HepG2 (cell line): ENCODE measurements around the gene JPH2. TPM values are rescaled to one million over a fixed set of nuclear protein-coding genes. Genes with fewer than 3 reads are reported as not detected.

Experiments
- ATF1 ChIP-seq: IDR thresholded peaks from 2 replicates; pipeline ENCODE4 v1.6.1; 2016; ENCODE audit warnings: mild to moderate bottlenecking, control low read depth
- ATF7 ChIP-seq, 2 experiments: fragments of 450-650 bp in 1 of 2; sonication (generic) in 1 of 2; formaldehyde crosslinking in 1 of 2; IDR thresholded peaks; 2 replicates each; pipeline versions ENCODE4 v1.4.0 to v1.6.1; 2016 to 2020; ENCODE audit warnings: antibody characterized with exemption in 1 of 2, mild to moderate bottlenecking in 1 of 2, missing genetic modification reagents in 1 of 2
- CBX2 ChIP-seq, 2 experiments: fragments of 200-600 bp in 1 of 2; sonication (generic); formaldehyde crosslinking in 1 of 2; IDR thresholded peaks; 2 replicates each; pipeline versions ENCODE4 v1.7.0 to v1.8.1; 2018 to 2022; ENCODE audit warnings: low read depth in 2 of 2, low read length in 1 of 2, mild to moderate bottlenecking in 1 of 2, missing genetic modification reagents in 1 of 2
- ESRRA ChIP-seq: sonication (generic); formaldehyde crosslinking; IDR thresholded peaks from 2 replicates; pipeline ENCODE4 v1.5.1; 2020; ENCODE audit warnings: mild to moderate bottlenecking, low read depth, missing genetic modification reagents
- GRHL1 ChIP-seq: sonication (generic); formaldehyde crosslinking; conservative IDR thresholded peaks from 2 replicates; pipeline ENCODE4 v1.8.0; 2022; ENCODE audit warnings: missing genetic modification reagents
- GTF2F1 ChIP-seq: fragments of 150-350 bp; IDR thresholded peaks from 2 replicates; pipeline ENCODE4 v1.6.1; 2014; ENCODE audit warnings: low read length
- HIVEP1 ChIP-seq: sonication (generic); formaldehyde crosslinking; IDR thresholded peaks from 2 replicates; pipeline ENCODE4 v1.4.0; 2020; ENCODE audit warnings: mild to moderate bottlenecking, missing genetic modification reagents
- HMG20B ChIP-seq: conservative IDR thresholded peaks from 2 replicates; pipeline ENCODE4 v1.6.1; 2016; ENCODE audit warnings: missing genetic modification reagents, missing compliant biosample characterization
- ISL2 ChIP-seq: sonication (generic); formaldehyde crosslinking; IDR thresholded peaks from 2 replicates; pipeline ENCODE4 v1.5.0; 2020; ENCODE audit warnings: missing genetic modification reagents
- MTA3 ChIP-seq: sonication (generic); formaldehyde crosslinking; IDR thresholded peaks from 2 replicates; pipeline ENCODE4 v1.4.0; 2020; ENCODE audit warnings: missing genetic modification reagents
- NFE2 ChIP-seq: sonication (generic); formaldehyde crosslinking; IDR thresholded peaks from 2 replicates; pipeline ENCODE4 v1.4.0; 2020; ENCODE audit warnings: missing genetic modification reagents
- PHF8 ChIP-seq: sonication (generic); formaldehyde crosslinking; IDR thresholded peaks from 2 replicates; pipeline ENCODE4 v1.5.0; 2020; ENCODE audit warnings: missing genetic modification reagents
- TIGD3 ChIP-seq: sonication (generic); formaldehyde crosslinking; IDR thresholded peaks from 2 replicates; pipeline ENCODE4 v1.5.1; 2020; ENCODE audit warnings: mild to moderate bottlenecking, missing genetic modification reagents, borderline replicate concordance
- ZNF101 ChIP-seq: sonication (generic); formaldehyde crosslinking; IDR thresholded peaks from 2 replicates; pipeline ENCODE4 v1.4.0; 2020; ENCODE audit warnings: mild to moderate bottlenecking, low read depth, missing genetic modification reagents, borderline replicate concordance
- ZNF451 ChIP-seq: sonication (generic); formaldehyde crosslinking; IDR thresholded peaks from 2 replicates; pipeline ENCODE4 v1.5.0; 2020; ENCODE audit warnings: mild to moderate bottlenecking, missing genetic modification reagents
- ZNF644 ChIP-seq: IDR thresholded peaks from 2 replicates; pipeline ENCODE4 v1.6.1; 2016; ENCODE audit warnings: low read depth
- ZNF775 ChIP-seq: sonication (generic); formaldehyde crosslinking; IDR thresholded peaks from 2 replicates; pipeline ENCODE4 v1.4.0; 2020; ENCODE audit warnings: missing genetic modification reagents, mild to moderate bottlenecking, moderate library complexity, borderline replicate concordance
- polyA plus RNA-seq, 8 experiments: library from polyadenylated mRNA; depleted of rRNA in 3 of 8; stranded (reverse) in 7 of 8; unstranded in 1 of 8; fragments of >200 nt; fragmentation: Illumina TruSeq in 4 of 8; extraction: Trizol in 4 of 8; gene quantifications; 2 replicates each; pipeline versions ENCODE4 v1.2.1 to v1.2.3, GENCODE V29; 2011 to 2016; ENCODE audit warnings: low read depth in 4 of 8, missing spikeins in 1 of 8, mixed read lengths in 1 of 8; ENCODE audit not compliant: insufficient read depth in 1 of 8
- total RNA-seq, 5 experiments: library from RNA; depleted of rRNA; stranded (reverse); fragments of >200 nt; fragmentation: Illumina TruSeq; extraction: Trizol; gene quantifications; 2 replicates each; pipeline ENCODE4 v1.2.3, GENCODE V29; 2016; ENCODE audit warnings: low read depth in 1 of 5
- TF ChIP-seq, protein P1 (sequence below): sonication (generic); formaldehyde crosslinking; IDR thresholded peaks from 2 replicates; pipeline ENCODE4 v1.5.1; 2020; ENCODE audit warnings: missing genetic modification reagents, mild to moderate bottlenecking, borderline replicate concordance
- TF ChIP-seq, protein P2 (sequence below): IDR thresholded peaks from 2 replicates; pipeline ENCODE4 v1.6.1; 2016; ENCODE audit warnings: mild to moderate bottlenecking

JPH2 gene
- total and polyA plus RNA-seq, 2 of the 13 experiments (the other 11 are each of a cell fraction or from before 2014, with no cell fraction given): 0.42 TPM; not detected in 1

GRCh38 chr20:44208770-44209169 lies 21.8 kb upstream of the JPH2 start (continued):
- TF ChIP-seq ZNF101 (CRISPR knock-in tag) (no peak), ZNF644 (CRISPR knock-in tag) (0 out of 2 replicates have a peak, but pooled peaks have one; percentile 15), HMG20B (CRISPR knock-in tag) (no peak), ISL2 (CRISPR knock-in tag) (no peak), ESRRA (0 out of 2 replicates have a peak, but pooled peaks have one; percentile 4), GRHL1 (no peak), ZNF775 (CRISPR knock-in tag) (no peak), GTF2F1 (no peak), PHF8 (no peak), HIVEP1 (CRISPR knock-in tag) (no peak), ZNF451 (CRISPR knock-in tag) (no peak), ATF1 (CRISPR knock-in tag) (no peak), CBX2 (IDR thresholded peaks at IDR 0.05; ENCODE audit: low read depth, low read length) (no peak), CBX2 (CRISPR knock-in tag; IDR thresholded peaks at IDR 0.05; ENCODE audit: low read depth) (no peak), ATF7 (IDR thresholded peaks at IDR 0.05) (no peak), ATF7 (CRISPR knock-in tag; IDR thresholded peaks at IDR 0.05) (no peak), NFE2 (CRISPR knock-in tag) (no peak), MTA3 (no peak), TIGD3 (no peak)
- TF ChIP-seq, protein P1, sequence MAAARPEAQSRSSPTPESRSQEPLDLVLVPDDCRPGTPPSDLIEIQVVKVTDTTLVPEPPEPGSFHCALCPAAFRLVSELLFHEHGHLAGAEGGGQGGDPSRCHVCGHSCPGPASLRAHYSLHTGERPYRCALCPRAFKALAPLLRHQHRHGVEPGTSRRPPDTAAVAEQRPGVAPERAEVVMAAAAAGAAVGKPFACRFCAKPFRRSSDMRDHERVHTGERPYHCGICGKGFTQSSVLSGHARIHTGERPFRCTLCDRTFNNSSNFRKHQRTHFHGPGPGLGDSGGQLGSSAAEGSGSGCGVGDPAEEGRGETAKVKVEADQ (CRISPR knock-in tag): no peak
- TF ChIP-seq, protein P2, sequence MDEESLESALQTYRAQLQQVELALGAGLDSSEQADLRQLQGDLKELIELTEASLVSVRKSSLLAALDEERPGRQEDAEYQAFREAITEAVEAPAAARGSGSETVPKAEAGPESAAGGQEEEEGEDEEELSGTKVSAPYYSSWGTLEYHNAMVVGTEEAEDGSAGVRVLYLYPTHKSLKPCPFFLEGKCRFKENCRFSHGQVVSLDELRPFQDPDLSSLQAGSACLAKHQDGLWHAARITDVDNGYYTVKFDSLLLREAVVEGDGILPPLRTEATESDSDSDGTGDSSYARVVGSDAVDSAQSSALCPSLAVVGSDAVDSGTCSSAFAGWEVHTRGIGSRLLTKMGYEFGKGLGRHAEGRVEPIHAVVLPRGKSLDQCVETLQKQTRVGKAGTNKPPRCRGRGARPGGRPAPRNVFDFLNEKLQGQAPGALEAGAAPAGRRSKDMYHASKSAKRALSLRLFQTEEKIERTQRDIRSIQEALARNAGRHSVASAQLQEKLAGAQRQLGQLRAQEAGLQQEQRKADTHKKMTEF (CRISPR knock-in tag): 0 out of 2 replicates have a peak, but pooled peaks have one; percentile 51
